HG03139 (cell line): ENCODE measurements around the gene TSPY8.
"Not testable (repeated sequence)": the region's sequence is repeated elsewhere in the genome, so short reads cannot be mapped to it uniquely, and the experiment has no call there.

Source experiments
- ATAC-seq: cut with Tn5 transposase; IDR thresholded peaks from one replicate; pipeline ENCODE4 v1.9.1; 2021; ENCODE audit not compliant: unreplicated experiment

TSPY8 gene, protein sequence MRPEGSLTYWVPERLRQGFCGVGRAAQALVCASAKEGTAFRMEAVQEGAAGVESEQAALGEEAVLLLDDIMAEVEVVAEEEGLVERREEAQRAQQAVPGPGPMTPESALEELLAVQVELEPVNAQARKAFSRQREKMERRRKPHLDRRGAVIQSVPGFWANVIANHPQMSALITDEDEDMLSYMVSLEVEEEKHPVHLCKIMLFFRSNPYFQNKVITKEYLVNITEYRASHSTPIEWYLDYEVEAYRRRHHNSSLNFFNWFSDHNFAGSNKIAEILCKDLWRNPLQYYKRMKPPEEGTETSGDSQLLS

GRCh38 chrY:9357497-9357896 is at the start of gene TSPY8:
Gene TSPY8, plus strand, starts transcription at chrY:9357797. Its CDS starts 46 bp downstream, at chrY:9357843.
- ATAC-seq, result not testable (repeated sequence)

DNA sequence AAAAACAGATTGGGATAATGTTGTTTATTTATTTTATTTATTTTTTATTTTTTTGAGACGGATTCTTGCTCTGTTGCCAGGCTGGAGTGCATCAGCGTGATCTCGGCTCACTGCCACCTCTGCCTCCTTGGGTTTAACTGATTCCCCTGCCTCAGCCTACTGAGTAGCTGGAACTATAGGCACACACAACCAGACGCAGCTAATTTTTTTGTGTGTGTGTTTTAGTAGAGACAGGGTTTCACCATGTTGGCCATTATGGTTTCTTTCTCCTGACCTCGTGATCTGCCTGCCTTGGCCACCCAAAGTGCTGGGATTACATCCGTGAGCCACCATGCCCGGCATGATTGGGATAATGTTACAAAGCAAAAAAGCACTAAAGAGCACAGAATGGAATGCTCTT is 36.6 kb upstream of the TSPY8 start:
- no peak for ATAC-seq

GRCh38 chrY:9337164-9337563 is 20.4 kb upstream of the TSPY8 start, which contains the start of gene TSPY4:
Gene TSPY4, plus strand, starts transcription at chrY:9337464. Its CDS starts 46 bp downstream, at chrY:9337510.
- ATAC-seq, result not testable (repeated sequence)

DNA sequence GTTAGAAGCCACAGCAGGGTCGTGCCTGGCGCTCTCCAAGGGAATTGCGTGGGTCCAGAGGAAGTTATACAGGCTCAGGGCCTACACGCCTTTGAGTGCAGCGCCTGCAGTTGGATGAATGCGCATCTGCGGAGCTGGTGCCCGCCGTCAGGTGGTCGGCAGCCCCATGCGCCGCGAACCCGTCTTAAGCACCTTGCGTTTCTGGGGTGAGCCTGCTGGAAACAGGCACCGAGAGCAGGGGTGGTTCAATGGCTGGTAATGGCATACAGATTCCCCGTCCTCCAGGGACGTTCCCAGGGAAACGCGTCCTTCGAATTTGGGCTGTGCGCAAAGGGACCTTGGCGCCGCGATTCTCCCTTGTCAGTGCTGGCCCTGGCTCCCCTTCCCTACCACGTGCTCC is 38.9 kb downstream of the TSPY8 start:
- not testable (repeated sequence) for ATAC-seq

DNA sequence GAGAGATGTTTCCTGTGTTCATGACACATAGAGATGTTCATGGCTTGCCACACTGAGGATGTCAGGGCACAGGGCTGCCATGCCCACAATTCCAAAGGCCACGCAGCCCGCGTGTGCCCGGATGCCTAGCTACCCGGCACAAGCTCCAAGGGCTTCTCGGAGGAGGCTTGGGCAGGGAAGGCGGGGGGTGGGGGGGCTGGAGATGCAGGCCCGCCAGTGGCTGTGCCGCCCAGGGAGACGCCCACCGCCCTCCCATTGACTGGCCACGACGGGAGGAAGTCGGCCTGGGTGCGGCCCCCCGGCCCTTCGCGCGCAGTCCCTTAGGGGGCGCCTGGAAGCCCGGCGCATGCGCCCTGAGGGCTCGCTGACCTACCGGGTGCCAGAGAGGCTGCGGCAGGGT is 40.5 kb downstream of the TSPY8 start, which contains the start of gene TSPY3:
TSPY3 (plus strand) TSS at position 301 of the 400 bp plus-strand sequence; CDS start at position 347, 46 bp downstream.
- ATAC-seq, result not testable (repeated sequence)
